22Rv1 (cell line): ENCODE data around the gene NKAPL.

ENCODE experiments used
- CTCF ChIP-seq: fragments of 450-650 bp; IDR thresholded peaks from 2 replicates; pipeline ENCODE4 v1.5.1; 2017; ENCODE audit warnings: mild to moderate bottlenecking
- ZFX ChIP-seq: fragments of 450-650 bp; IDR thresholded peaks from 2 replicates; pipeline ENCODE4 v1.6.1; 2017; ENCODE audit warnings: antibody characterized with exemption, borderline replicate concordance

DNA sequence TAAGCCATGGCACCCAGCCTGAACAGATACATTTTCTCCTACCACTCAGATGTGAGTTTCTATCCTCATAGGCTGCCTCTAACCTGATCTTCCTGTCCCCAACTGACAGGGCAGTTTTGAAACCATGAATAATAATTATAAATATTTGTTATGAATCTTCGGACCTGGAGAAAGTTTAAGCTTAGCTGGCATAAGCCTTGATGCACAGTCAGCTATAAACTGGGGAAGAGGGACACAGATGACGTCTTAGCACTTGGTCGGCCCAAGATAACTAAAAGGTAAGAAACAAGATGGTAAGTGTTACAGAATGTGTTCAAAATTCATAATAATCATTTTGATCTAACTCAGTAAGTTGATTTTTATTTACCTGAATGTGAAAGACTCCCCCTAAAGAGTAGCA is 15.2 kb upstream of the NKAPL start:
- TF ChIP-seq CTCF (no peak), ZFX (no peak)
